Stomach (tissue), 4 donors: ENCODE data around the gene RPTOR.

Source experiments
- POLR2A ChIP-seq, 4 donors: fragments of 450-650 bp; IDR thresholded peaks; one replicate each; pipeline ENCODE4 v1.6.1; 2016; ENCODE audit warnings: antibody characterized with exemption in 4 of 4, control low read depth in 2 of 4, mild to moderate bottlenecking in 1 of 4, moderate library complexity in 1 of 4
- TF ChIP-seq, protein P1 (sequence below), 7 experiments: fragments of 450-650 bp in 4 of 7; fragments of 200-600 bp in 3 of 7; sonication (generic) in 3 of 7; IDR thresholded peaks; one replicate each; pipeline ENCODE4 v1.5.1; 2016 to 2019; ENCODE audit warnings: antibody characterized with exemption in 7 of 7, control low read depth in 2 of 7, mild to moderate bottlenecking in 1 of 7

DNA sequence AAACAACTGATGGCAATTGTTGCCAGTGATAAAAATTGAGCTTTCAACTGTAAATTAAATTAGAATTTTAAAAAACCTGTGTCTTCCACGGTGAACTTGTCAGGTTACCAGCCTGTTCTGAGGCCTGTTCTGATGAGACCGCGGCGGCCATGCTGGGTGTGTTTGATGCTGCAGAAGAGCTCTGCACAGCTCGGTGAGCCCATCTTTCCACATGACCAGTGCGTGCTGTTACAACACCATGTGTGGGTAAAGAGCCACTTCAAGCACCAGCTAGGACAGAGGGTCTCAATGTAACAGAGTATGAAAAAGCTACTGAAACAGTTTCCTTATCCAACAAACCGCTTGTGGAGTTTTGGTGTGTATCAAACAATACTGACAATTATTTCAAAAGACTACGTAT, 48.5 kb downstream of the RPTOR start:
- TF ChIP-seq, protein P1, sequence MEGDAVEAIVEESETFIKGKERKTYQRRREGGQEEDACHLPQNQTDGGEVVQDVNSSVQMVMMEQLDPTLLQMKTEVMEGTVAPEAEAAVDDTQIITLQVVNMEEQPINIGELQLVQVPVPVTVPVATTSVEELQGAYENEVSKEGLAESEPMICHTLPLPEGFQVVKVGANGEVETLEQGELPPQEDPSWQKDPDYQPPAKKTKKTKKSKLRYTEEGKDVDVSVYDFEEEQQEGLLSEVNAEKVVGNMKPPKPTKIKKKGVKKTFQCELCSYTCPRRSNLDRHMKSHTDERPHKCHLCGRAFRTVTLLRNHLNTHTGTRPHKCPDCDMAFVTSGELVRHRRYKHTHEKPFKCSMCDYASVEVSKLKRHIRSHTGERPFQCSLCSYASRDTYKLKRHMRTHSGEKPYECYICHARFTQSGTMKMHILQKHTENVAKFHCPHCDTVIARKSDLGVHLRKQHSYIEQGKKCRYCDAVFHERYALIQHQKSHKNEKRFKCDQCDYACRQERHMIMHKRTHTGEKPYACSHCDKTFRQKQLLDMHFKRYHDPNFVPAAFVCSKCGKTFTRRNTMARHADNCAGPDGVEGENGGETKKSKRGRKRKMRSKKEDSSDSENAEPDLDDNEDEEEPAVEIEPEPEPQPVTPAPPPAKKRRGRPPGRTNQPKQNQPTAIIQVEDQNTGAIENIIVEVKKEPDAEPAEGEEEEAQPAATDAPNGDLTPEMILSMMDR (IDR thresholded peaks at IDR 0.05), result no peak
- TF ChIP-seq POLR2A (IDR thresholded peaks at IDR 0.05), result no peak
